ENCODE data around the gene COPB1. TPM values are rescaled to one million over a fixed set of nuclear protein-coding genes. Genes with fewer than 3 reads are reported as not detected.

COPB1 gene
- total RNA-seq, 2 experiments from 2014 or later: 93.1 to 95.9 TPM

- intact Hi-C loops (cut with DNase I, micrococcal nuclease): loop anchor here in 1 of 2 experiments (10.0 kb wide), 1 partner anchor 545 kb away; the partner anchor contains the start of gene CALCB
- no peaks in the 10 kb centered on the region for H3K27me3 Mint-ChIP-seq
- H3K27ac ChIP-seq (ENCODE audit: low read depth in 1 of 2, low read length in 2 of 2): no peak overlapping the region
- H3K36me3 ChIP-seq (ENCODE audit: insufficient read depth, low read length): no peaks in the 10 kb centered on the region
- no peak overlapping the region for H3K4me3 ChIP-seq (ENCODE audit: low read length)
- H3K4me1 Mint-ChIP-seq (ENCODE audit: low read depth): no peaks in the 10 kb centered on the region
- no peak for ATAC-seq (ENCODE audit: poor library complexity)
- no peaks in the 10 kb centered on the region for H3K9me3 Mint-ChIP-seq
- no peak overlapping the region for H3K4me3 Mint-ChIP-seq
- H3K27ac Mint-ChIP-seq: no peak overlapping the region
- H3K27me3 ChIP-seq (ENCODE audit: control insufficient read depth in 1 of 2, insufficient read depth in 2 of 2, low read length in 2 of 2): no peaks in the 10 kb centered on the region
- POLR2A ChIA-PET: no interaction called here
- no peaks in the 10 kb centered on the region for H3K36me3 Mint-ChIP-seq (ENCODE audit: low read depth)
- DNase-seq: no peak
- no peaks in the 10 kb centered on the region for H3K9me3 ChIP-seq (ENCODE audit: control insufficient read depth in 1 of 2, insufficient read depth in 1 of 2, low read length in 2 of 2)
- CTCF ChIA-PET: no interaction called here
- no peak for TF ChIP-seq CTCF (IDR thresholded peaks at IDR 0.05)
- no peaks in the 10 kb centered on the region for H3K4me1 ChIP-seq (ENCODE audit: insufficient read depth, low read length)
Measured at GRCh38 chr11:14529951-14530350, 30.3 kb upstream of the COPB1 start.

GRCh38 chr11:14529321-14529720, 29.7 kb upstream of the COPB1 start:
- DNase-seq (no peak), ATAC-seq (ENCODE audit: poor library complexity) (no peak)
- Mint-ChIP-seq H3K9me3 (no peaks in the 10 kb centered on the region), H3K27ac (no peak overlapping the region), H3K27me3 (no peaks in the 10 kb centered on the region), H3K4me3 (no peak overlapping the region), H3K36me3 (ENCODE audit: low read depth) (no peaks in the 10 kb centered on the region), H3K4me1 (ENCODE audit: low read depth) (no peaks in the 10 kb centered on the region)
- no peaks in the 10 kb centered on the region for H3K36me3 ChIP-seq (ENCODE audit: insufficient read depth, low read length)
- H3K4me3 ChIP-seq (ENCODE audit: low read length): no peak overlapping the region
- intact Hi-C loops (cut with DNase I, micrococcal nuclease): no loop called here
- H3K9me3 ChIP-seq (ENCODE audit: control insufficient read depth in 1 of 2, insufficient read depth in 1 of 2, low read length in 2 of 2): no peaks in the 10 kb centered on the region
- H3K4me1 ChIP-seq (ENCODE audit: insufficient read depth, low read length): no peaks in the 10 kb centered on the region
- ChIA-PET CTCF (no interaction called here), POLR2A (interaction anchor here (0.6 kb wide), 1 partner anchor 72 kb away, joined by 3 read pairs; no protein-coding TSS in a partner anchor)
- no peak overlapping the region for H3K27ac ChIP-seq (ENCODE audit: low read depth in 1 of 2, low read length in 2 of 2)
- no peak for TF ChIP-seq CTCF (IDR thresholded peaks at IDR 0.05)
- no peaks in the 10 kb centered on the region for H3K27me3 ChIP-seq (ENCODE audit: control insufficient read depth in 1 of 2, insufficient read depth in 2 of 2, low read length in 2 of 2)

- Histone ChIP-seq H3K4me3 (ENCODE audit: low read length) (no peak overlapping the region), H3K27me3 (ENCODE audit: control insufficient read depth in 1 of 2, insufficient read depth in 2 of 2, low read length in 2 of 2) (no peaks in the 10 kb centered on the region), H3K36me3 (ENCODE audit: insufficient read depth, low read length) (peaks cover 4% of the 10 kb centered on the region), H3K4me1 (ENCODE audit: insufficient read depth, low read length) (peaks cover 14% of the 10 kb centered on the region), H3K9me3 (ENCODE audit: control insufficient read depth in 1 of 2, insufficient read depth in 1 of 2, low read length in 2 of 2) (no peaks in the 10 kb centered on the region), H3K27ac (ENCODE audit: low read depth in 1 of 2, low read length in 2 of 2) (no peak overlapping the region)
- intact Hi-C loops (cut with DNase I, micrococcal nuclease): loop anchor here (5.0 kb wide), 3 partner anchors 54 to 124 kb away; partner anchors contain the start of gene PDE3B (in 1 of the 2)
- H3K9me3 Mint-ChIP-seq: no peaks in the 10 kb centered on the region
- H3K27ac Mint-ChIP-seq: no peak overlapping the region
- ChIA-PET CTCF (interaction anchor here (0.6 kb wide), 1 partner anchor 23 kb away, joined by 3 read pairs; no protein-coding TSS in a partner anchor), POLR2A (interaction anchor here (1.5 kb wide), 1 partner anchor 241 kb away, joined by 3 read pairs; no protein-coding TSS in a partner anchor)
- peak overlapping the region; percentile 30 for H3K4me3 Mint-ChIP-seq
- ATAC-seq (ENCODE audit: poor library complexity) (no peak), DNase-seq (no peak)
- H3K4me1 Mint-ChIP-seq (ENCODE audit: low read depth): peaks cover 30% of the 10 kb centered on the region
- peaks cover 31% of the 10 kb centered on the region for H3K36me3 Mint-ChIP-seq (ENCODE audit: low read depth)
- no peak for TF ChIP-seq CTCF (IDR thresholded peaks at IDR 0.05)
- no peaks in the 10 kb centered on the region for H3K27me3 Mint-ChIP-seq
Measured at GRCh38 chr11:14522801-14523200, 23.2 kb upstream of the COPB1 start.
